Fibroblast of the aortic adventitia (primary cell): ENCODE measurements around the gene PIRT. TPM values are rescaled to one million over a fixed set of nuclear protein-coding genes. Genes with fewer than 3 reads are reported as not detected.

Experiments used
- DNase-seq: peaks from one replicate; pipeline ENCODE4 v3.0.0-alpha.2; 2010; ENCODE audit warnings: low read depth
- H3K4me3 ChIP-seq: 2 replicates; pipeline ENCODE4 v1.5.1; 2011; ENCODE audit warnings: low read depth, mild to moderate bottlenecking, control low read depth, low read length, moderate library complexity
- CTCF ChIP-seq: IDR thresholded peaks from 2 replicates; pipeline ENCODE4 v1.5.1; 2011; ENCODE audit warnings: mild to moderate bottlenecking, low read length, control low read depth, inconsistent platforms; ENCODE audit not compliant: insufficient read depth
- total RNA-seq: library from RNA; depleted of rRNA; stranded (reverse); fragments of >200 nt; gene quantifications from 2 replicates; pipeline ENCODE4 v1.2.3, GENCODE V29; 2012; ENCODE audit warnings: low replicate concordance

PIRT gene
- total RNA-seq, 1 donor: not detected

DNA sequence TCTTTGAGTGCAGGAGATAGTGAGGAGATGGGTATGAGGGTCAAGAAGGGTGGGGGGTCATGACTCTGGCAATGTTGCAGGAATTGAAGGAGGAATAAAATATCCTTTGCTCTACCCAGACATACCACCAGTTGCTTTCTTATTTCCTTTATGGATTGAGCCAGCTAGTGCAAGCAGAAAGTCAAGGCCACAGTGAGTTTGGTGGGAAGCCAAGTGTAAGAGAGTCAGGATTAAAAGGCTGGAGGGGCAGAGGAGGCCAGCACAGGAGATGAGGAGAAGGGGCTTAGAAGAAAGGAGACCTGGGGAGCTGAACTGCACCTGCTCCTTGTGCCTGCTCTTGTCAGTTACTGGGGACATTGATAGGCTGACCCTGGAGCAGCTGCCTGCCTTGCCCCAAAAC is 16.1 kb downstream of the PIRT start:
- DNase-seq: no peak
- H3K4me3 ChIP-seq: no peak overlapping the region
- no peak for TF ChIP-seq CTCF

DNA sequence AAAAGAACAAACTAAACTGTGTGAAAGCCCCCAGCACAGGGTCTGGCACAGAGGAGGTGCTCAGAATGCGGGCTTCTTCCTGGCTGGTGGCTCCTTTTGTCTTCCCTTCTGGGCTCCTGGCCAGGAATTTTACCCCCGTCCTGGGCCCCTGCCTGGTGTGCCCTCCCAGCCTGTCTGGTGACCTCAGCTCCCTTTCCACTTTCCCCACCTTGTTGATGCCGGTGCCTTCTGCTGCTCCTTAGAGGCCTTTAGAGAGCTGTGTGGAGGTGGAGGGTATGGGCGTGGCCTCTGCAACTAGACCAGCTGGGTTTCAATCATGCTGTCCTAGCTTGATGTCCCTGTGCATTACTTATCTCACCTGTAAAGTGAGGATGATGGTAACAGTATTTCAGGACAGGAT is 16.8 kb downstream of the PIRT start:
- DNase-seq: no peak
- no peak for TF ChIP-seq CTCF

GRCh38 chr17:10815319-10815718 is 22.6 kb downstream of the PIRT start:
- no peak overlapping the region for H3K4me3 ChIP-seq
- DNase-seq: no peak
- TF ChIP-seq CTCF: no peak

More for the DNA sequence above, 16.8 kb downstream of the PIRT start:
- H3K4me3 ChIP-seq: no peak overlapping the region

DNA sequence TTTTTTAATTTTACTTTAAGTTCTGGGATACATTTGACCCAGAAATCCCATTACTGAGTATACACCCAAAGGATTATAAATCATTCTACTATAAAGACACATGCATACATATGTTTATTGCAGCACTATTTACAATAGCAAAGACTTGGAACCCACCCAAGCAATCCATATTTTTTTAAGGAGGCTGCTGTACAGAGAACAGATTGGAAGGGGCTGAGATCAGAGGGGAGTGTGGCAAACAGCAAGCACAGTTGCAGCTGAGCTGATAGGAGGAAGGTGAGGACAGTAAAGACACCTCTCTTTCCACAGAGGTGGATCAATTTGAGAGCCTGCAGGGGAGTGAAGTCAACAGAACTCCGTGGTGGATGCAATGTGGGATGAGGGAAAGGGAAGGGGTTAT is 23.8 kb downstream of the PIRT start:
- DNase-seq: no peak
- no peak for TF ChIP-seq CTCF
- no peak overlapping the region for H3K4me3 ChIP-seq

DNA sequence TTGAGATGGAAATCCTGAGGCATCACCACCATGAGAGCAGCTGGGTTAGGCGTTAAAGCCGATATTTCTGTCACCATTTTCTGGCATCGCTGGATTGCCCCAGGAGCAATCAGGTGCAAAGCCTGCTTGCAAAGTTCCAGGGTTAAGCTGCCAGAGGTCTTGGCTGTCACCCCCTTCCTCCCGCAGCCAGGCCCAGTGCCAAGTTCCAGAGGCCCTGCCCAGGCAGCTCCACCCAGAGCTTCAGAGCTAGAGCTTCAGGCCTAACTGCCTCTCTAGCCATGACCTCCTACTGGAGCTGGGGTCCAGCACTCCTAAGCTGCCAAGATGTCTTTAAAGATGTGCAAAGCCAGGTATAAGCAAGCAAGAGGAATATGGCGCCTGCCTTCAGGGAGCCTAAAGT is 25.2 kb downstream of the PIRT start:
- TF ChIP-seq CTCF: no peak
- no peak for DNase-seq
- H3K4me3 ChIP-seq: no peak overlapping the region

DNA sequence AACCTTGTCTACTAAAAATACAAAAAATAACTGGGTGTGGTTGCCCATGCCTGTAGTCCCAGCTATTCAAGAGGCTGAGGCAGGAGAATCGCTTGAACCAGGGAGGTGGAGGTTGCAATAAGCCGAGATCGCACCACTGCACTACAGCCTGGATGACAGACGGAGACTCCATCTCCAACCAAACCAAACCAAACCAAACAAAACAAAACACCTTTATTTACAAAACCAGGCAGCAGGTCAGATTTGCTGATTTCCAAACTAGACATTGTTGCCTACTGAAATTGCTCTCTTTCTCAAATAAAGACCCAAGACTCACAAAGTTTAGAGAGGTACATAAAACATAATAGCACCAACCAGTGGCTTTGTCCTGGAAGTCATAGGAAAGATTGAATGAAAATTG is 28.3 kb downstream of the PIRT start:
- H3K4me3 ChIP-seq: no peak overlapping the region
- DNase-seq: no peak
- no peak for TF ChIP-seq CTCF

DNA sequence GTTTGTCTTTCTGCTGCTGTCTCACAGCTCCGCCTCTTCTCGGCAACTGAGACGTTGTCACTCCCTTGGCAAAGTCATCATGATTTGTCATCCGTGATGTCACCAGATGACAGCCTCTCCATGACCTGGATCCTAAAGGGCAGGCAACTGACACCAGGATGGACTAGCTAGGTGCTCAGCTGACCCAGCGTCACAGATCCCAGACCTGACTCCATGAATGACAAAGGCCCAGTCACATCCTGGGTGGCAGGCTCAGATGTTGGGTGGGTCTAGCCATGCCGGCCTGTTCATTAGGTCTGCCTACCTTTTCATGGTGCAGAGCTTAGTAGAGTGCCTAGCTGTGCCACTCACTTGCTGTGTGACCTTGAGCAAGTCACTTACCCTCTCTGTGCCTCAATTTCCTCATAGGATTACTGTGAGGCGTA is 30.2 kb downstream of the PIRT start:
- H3K4me3 ChIP-seq: no peak overlapping the region
- DNase-seq: no peak
- no peak for TF ChIP-seq CTCF
